Measurements from ENCODE around the gene SCRT2.

- TF ChIP-seq POLR2A (IDR thresholded peaks at IDR 0.05; ENCODE audit: low read depth, low read length) = no peak
- no peak for TF ChIP-seq POLR2AphosphoS5 (IDR thresholded peaks at IDR 0.05; ENCODE audit: low read depth, low read length)
Observed at GRCh38 chr20:623021-623420, 52.6 kb downstream of the SCRT2 start.
